Astrocyte (in vitro differentiated cells and primary cell): ENCODE measurements around the gene IQSEC3.

Experiments
- EZH2 ChIP-seq: IDR thresholded peaks from 2 replicates; pipeline ENCODE4 v1.6.1; 2012; ENCODE audit warnings: mild to moderate bottlenecking, low read length, inconsistent platforms; ENCODE audit not compliant: insufficient read depth
- TF ChIP-seq, protein P1 (sequence below): IDR thresholded peaks from 2 replicates; pipeline ENCODE4 v1.5.1; 2011; ENCODE audit warnings: low read depth, mild to moderate bottlenecking, inconsistent platforms, low read length, moderate library complexity; ENCODE audit not compliant: insufficient read depth

DNA sequence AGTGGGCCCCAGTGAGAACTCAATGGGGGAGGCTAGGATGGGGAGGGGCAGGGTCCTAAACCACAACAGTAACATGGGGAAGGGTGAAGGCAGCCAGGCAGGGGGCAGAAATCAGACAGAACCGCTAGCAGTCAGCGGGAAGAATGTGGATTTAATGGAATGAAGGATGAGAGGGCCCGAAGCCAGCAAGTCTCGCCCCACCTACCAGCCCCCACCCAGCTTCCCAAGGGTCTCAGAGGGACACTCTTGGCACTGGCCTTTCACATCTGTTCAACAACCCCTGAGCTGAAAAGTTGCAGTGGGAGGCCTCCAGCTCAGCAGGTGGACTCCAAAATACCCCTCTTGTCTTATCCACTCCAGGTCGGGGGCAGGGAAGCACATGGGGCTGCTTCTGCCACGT lies 153.9 kb downstream of the IQSEC3 start:
- TF ChIP-seq, protein P1, sequence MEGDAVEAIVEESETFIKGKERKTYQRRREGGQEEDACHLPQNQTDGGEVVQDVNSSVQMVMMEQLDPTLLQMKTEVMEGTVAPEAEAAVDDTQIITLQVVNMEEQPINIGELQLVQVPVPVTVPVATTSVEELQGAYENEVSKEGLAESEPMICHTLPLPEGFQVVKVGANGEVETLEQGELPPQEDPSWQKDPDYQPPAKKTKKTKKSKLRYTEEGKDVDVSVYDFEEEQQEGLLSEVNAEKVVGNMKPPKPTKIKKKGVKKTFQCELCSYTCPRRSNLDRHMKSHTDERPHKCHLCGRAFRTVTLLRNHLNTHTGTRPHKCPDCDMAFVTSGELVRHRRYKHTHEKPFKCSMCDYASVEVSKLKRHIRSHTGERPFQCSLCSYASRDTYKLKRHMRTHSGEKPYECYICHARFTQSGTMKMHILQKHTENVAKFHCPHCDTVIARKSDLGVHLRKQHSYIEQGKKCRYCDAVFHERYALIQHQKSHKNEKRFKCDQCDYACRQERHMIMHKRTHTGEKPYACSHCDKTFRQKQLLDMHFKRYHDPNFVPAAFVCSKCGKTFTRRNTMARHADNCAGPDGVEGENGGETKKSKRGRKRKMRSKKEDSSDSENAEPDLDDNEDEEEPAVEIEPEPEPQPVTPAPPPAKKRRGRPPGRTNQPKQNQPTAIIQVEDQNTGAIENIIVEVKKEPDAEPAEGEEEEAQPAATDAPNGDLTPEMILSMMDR, result no peak
- TF ChIP-seq EZH2, result no peak
